NCI-H1436 (cell line): ENCODE results near the gene OR2W3.
"Not testable (repeated sequence)": the region's sequence is repeated elsewhere in the genome, so short reads cannot be mapped to it uniquely, and the experiment has no call there.

Source experiments
- DNase-seq: peaks from one replicate; lab custom pipeline; 2025; lab: John Stamatoyannopoulos, UW

The OR2W3 gene

DNA sequence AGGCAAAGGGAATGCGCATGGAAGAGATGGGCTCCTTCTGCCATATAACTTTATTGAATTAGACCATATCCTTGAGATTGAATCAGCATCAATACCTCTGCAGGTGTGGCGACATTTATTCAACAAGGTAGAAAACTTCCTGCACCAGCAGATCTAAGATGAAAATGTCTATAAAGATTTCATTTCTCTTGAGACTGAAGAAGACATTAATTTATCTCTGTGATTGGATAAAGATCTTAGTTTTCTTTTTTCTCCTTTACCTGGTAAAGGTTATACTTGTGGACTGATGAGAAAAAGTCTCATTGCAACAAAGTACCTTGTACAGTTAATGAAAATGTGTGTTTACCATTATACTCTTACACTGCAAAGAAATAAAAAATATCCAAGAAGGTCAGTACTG lies 24.6 kb downstream of the OR2W3 start, which contains the start of gene OR2T8:
OR2T8 (plus strand) TSS at position 301 of the 400 bp plus-strand sequence. CDS start 766 bp downstream, outside the sequence.
- DNase-seq, result no peak

- no peak for DNase-seq
Observed at GRCh38 chr1:247923941-247924340, 28.6 kb downstream of the OR2W3 start.

GRCh38 chr1:247924868-247925267 lies 29.5 kb downstream of the OR2W3 start, which contains the start of gene OR2AJ1:
Gene OR2AJ1 (plus strand): TSS chr1:247924889. CDS start chr1:247933769, 8,880 bp downstream.
- DNase-seq, result no peak

DNA sequence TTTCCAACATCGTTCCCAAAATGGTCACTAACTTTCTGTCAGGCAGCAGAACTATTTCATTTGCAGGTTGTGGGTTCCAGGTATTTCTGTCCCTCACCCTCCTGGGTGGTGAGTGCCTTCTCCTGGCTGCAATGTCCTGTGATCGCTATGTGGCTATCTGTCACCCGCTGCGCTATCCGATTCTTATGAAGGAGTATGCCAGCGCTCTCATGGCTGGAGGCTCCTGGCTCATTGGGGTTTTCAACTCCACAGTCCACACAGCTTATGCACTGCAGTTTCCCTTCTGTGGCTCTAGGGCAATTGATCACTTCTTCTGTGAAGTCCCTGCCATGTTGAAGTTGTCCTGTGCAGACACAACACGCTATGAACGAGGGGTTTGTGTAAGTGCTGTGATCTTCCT lies 38.6 kb downstream of the OR2W3 start:
- DNase-seq, result no peak

DNA sequence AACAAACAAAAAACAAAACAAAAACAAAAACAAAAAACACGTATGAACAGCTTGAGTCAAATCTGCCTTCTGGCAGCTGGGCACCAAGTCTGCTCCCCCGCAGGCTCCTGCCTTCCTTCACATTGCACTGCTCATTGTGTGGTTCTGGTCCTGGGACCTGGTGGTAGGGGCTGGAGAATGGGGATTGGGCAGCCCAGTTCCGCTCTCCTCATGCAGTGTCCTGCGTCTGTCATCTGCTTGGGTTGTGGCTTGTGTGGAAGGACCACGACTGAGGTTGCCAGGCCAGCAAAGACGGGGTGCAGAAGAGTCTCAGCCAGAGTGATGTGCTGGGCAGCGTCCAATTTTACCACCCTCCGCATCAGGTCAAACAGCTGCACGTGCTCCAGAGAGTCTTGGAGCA lies 40.4 kb downstream of the OR2W3 start:
- DNase-seq, result no peak

DNA sequence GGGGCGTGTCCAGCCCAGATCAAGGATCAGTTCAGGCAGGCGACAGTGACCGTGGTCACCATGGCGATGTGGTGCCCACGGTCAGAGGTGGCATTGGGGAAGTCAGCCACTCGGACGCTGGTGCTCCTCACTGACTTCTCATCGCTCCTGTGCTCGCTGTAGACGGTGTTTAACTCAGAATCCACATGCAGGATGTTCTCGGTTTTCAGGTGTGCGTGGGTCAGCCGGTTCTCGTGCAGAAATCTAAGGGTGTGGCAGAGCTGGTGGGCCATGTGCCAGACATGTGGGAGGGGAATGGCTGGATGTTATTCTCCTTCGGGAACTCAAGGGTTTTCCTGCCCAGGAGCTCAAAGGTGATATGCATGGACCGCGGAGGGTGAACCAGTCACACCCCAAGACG lies 41.0 kb downstream of the OR2W3 start:
- DNase-seq, result no peak

- not testable (repeated sequence) for DNase-seq
Observed at GRCh38 chr1:247936965-247937734, 41.8 kb downstream of the OR2W3 start.

DNA sequence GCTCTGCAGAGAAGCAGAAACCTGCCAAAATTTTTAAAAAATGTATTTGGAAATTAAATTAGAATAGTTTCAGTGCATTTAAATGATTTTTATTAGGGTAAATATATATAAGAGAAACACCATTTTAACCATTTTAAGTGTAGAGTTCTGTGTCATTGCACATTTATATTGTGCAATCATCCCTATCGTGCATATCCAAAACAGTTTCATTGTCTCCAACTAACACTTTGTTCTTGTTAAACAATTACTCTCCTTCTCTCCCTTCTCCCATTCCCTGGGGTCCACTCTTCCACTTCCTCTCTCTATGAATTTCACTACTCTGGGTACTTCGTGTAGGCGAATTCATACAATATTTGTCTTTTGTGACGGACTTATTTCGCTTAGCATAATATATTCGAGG lies 47.2 kb downstream of the OR2W3 start:
- no peak for DNase-seq
